Fibroblast of skin of abdomen (primary cell): ENCODE measurements around the gene DLL1. TPM values are rescaled to one million over a fixed set of nuclear protein-coding genes. Genes with fewer than 3 reads are reported as not detected.
"Not testable (repeated sequence)": the region's sequence is repeated elsewhere in the genome, so short reads cannot be mapped to it uniquely, and the experiment has no call there.

Experiments
- DNase-seq: peaks from one replicate; pipeline ENCODE4 v3.0.0-alpha.2; 2013
- polyA plus RNA-seq, 2 experiments: library from polyadenylated mRNA; unstranded; fragments of 120-200 nt; gene quantifications; one replicate each; pipeline ENCODE4 v1.2.1, GENCODE V29; 2013; ENCODE audit not compliant: insufficient read length in 2 of 2

The DLL1 gene
- 0.15 TPM for polyA plus RNA-seq (2013, experiment 1 of 2; ENCODE audit: insufficient read length)
- polyA plus RNA-seq (2013, experiment 2 of 2; ENCODE audit: insufficient read length) = 0.37 TPM

GRCh38 chr6:170290296-170291128 is at the start of gene DLL1:
Gene DLL1 (minus strand): TSS chr6:170291078. CDS start chr6:170290139, 939 bp downstream.
- peak; percentile 27 for DNase-seq

DNA sequence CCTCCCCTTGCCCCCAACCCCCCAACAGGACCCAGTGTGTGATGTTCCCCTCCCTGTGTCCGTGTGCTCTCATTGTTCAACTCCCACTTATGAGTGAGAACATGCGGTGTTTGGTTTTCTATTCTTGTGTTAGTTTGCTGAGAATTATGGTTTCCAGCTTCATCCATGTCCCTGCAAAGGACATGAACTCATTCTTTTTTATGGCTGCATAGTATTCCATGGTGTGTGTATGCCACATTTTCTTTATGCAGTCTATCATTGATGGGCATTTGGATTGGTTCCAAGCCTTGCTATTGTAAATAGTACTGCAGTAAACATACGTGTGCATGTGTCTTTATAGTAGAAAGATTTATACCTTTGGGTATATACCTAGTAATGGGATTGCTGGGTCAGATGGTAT is 44.3 kb upstream of the DLL1 start:
- not testable (repeated sequence) for DNase-seq

- no peak for DNase-seq
Observed at GRCh38 chr6:170329321-170329720, 38.4 kb upstream of the DLL1 start.

DNA sequence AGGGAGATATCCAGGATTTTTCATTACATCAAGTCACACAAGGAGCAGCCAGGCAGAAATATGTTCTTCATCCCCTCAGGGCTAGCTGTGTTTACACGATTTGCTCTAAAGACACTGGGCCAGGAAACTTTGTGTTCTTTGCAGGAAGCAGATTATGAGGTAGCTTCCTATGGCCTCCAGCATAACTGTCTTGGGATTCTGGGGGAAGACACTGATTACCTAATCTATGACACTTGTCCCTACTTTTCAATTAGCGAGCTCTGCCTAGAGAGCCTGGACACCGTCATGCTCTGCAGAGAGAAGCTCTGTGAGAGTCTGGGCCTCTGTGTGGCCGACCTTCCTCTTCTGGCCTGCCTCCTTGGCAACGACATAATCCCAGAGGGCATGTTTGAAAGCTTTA is 26.8 kb upstream of the DLL1 start:
- DNase-seq = no peak

DNA sequence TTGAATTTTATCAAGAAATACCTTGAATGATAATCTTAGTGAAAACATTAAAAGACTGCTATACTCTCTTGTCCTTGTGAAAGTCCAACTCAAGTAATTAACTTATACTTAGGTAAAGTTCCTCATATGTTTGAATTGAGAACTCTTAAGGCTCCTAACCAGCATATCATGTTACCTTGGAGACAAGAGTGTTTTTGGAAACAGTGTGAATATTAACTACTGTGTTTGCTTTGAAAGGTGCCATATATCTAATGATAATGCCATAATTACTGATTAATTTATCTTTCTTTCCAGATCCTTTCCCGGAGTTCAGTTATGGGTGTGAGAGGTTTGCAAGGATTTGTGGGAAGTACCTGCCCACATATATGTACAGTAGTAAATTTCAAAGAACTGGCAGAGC is 26.2 kb upstream of the DLL1 start:
- DNase-seq = no peak

DNA sequence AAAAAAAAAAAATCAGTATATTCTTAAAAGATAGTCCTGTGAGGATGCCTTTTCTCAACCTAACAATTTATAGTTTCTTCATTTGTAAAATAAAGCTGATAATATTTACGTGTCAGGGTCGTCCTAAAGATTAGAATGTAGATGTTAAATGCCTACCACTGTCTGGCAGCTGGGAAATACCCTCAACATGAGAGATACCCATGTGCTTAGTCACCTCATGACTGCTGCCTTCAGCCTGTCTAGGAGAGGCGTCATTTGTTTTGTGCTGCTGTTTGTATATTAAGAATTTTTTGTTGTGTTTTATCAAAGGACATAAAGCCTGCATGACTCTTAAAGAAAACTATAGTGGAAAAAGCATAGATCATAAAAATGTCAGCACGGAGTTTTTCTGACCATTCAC is 25.2 kb upstream of the DLL1 start:
- no peak for DNase-seq

DNA sequence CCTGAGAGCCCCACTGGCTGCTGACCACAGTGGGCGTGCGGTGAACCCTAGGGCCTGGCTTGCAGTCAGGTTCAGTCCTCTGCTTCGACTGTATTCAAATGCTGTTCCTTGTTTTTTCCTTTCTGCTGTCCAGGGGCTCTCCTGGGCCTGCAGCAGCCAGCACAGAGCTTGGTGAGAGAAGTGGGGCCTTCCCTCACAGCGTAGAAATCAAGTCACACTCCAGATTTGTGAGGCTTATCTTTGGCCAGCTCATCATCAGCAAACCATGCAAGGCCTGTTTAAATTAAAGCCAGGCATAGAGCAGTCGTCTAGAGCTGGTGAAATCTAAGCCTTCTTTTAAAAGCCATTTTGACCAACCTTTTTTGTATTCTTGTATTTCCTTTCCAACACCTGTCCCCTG is 24.1 kb upstream of the DLL1 start:
- no peak for DNase-seq

DNA sequence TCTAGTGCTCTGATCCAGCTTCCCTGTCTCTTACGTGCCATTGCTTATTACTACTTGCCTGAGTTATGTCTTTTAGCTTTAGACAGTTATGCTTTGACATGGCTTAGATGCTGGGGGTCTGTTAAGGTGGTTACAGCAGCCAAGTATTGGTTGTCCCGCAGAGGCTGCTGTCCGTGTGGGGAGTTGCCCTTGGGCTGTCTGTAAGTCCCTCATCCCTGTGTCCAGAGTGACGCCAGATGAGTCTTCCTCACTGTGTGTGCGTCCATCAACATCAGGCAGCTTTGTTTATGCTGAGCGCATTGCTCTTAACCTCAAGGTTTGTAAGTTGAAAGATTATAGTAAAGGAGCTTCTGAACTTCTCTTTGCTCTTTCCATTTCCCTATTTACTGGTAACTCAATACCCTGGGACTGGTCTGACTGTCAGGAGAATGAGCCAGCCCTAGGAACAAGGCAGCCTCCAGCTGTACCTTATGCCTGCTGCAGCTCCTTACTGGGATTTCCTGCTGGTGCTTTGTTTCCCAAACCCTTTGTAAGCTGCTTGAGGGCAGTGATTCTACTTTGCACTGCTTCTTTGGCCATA is 22.9 kb upstream of the DLL1 start:
- DNase-seq = no peak

GRCh38 chr6:170312876-170313275 is 22.0 kb upstream of the DLL1 start:
- no peak for DNase-seq

DNA sequence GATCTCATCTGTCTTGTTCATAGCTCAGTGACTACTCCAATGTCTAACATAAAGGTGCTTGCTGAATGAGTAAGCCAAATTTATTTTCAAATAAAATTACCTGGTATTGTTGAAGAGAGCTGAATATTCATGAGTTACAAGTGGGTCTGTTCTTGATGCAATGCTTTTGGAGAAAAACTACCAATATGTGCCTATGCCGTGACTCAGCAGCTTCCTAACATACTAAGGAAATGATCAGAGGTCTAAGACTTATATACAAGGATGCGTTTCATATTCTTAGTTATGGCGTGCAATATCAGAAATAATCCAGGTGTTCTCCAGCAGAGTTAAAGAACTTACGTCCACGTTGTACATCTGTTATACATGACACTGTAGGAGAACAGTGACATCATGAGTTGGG is 20.8 kb upstream of the DLL1 start:
- DNase-seq = no peak

GRCh38 chr6:170308761-170309160 is 17.9 kb upstream of the DLL1 start:
- no peak for DNase-seq

- no peak for DNase-seq
Observed at GRCh38 chr6:170307080-170307545, 16.2 kb upstream of the DLL1 start.

DNA sequence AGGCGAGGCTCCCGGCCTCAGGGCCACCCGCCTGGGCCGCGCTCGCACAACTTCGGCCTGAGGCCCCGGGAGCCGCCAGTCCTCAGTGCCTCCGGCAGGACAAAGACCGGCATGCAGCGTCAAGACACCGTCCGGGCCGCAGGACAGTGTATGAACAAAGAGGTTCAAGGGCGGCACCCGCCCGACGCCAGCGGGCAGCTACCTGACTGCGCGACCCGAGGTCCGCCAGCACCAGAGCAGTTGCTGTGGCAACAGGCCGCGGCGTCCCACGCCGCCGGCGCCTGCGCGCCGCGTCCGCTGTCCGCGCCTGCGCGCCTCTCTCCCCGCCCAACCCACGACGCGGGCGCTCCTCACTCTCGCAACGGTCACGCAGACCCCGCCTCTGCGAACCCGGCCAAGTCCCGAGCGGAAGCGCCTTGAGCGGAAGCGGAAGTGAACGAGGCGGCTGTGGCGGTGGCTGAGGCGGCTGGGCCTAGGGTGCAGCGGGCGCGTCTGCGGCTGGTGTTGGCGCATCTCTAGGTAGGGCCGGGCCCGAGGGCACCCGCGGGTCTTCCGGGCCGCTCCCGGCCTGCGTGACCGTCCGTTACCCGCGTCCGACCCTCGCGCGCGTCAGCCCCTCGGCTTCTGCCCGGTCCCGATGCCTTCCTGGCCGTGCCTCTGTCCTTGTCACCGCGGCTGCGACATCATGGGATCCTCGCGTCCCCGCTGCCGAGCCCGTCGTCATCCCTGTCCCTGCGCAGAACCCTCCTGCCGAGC is 15.6 kb upstream of the DLL1 start, which contains the start of gene FAM120B:
Gene FAM120B, plus strand, starts transcription at position 435 of the 756 bp plus-strand sequence. CDS start 10,633 bp downstream, outside the sequence.
- peak; percentile 96 for DNase-seq

DNA sequence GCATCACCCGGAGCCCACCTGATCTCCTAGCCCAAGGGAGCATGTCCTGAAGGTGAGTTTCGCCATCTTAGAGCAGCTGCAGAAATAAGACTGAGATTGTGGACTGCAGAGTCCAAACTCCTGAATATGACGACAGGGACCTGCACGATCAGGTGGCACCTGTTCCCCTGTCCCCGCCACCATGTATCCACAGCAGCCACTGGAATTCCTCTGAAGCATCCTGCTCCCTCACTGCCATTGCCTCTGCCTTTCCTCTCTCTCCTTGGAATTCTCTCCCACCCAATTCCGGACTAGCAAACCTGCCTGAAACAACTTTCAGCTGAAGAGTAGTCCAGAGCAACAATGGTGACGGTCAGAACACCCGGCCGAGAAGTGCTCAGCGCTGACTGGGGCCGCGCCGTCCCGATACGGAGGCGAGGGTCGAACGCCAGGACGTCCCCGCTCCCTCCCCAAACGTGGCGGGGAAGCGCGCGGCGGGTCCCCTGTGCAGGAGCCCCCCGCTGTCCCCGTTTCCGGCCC is 15.0 kb upstream of the DLL1 start:
- no peak for DNase-seq

- DNase-seq = no peak
Observed at GRCh38 chr6:170301184-170301583, 10.3 kb upstream of the DLL1 start.

DNA sequence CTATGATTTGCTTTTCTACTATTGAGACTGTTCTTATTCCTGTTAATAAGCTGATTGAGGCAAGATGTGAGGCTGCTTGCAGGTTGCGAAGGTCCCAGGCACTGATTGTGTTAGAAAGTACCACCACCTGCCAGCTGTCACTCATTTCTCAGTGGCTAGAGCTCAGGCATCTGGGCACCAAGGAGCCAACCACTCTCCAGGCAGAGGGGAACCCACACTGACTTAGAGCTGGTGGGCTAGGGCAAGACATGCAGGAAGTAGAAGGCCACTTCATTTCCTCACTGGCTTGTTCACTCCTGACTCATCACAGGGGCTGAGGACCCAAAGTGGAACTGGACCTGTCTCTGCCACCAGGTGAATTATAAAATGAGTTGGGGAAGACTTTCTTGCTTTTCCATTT is 7.8 kb upstream of the DLL1 start:
- DNase-seq = no peak

DNA sequence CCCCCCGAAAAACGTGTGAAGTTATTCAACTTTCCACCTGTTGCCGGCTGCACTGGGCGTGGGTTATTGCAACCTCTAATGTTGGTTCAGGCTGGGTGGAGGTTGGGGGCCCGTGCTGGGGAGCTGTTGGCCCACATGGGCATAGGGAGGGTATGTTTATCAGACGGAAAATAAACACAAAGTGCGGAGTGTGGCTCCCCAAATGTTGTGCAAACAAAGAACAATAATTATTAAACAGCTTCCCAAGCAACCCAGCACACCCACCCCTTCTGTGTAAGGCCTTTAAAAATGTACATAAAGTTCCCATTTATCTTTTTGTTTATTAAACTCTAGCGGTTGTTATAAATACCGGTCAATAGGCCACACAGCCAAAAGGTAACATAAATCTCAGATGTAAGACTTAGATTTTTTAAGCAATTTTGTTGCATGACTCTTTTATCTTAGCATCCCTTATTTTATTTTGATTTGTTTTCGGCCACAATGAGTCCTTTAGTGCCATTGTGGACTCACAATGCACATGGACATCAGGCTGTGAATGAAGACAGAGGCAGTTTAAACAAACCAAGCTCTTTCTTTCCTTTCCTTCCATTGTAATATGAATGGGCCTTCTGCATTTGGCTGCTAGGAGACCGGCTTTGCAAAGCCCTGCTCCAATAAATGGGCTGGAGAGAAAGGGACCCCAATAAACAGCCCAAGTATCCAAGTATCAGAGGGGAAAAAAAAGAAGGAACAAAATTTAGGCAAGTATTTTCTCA is 6.9 kb upstream of the DLL1 start:
- DNase-seq = no peak

GRCh38 chr6:170296746-170297575 is 6.1 kb upstream of the DLL1 start:
- DNase-seq = no peak

DNA sequence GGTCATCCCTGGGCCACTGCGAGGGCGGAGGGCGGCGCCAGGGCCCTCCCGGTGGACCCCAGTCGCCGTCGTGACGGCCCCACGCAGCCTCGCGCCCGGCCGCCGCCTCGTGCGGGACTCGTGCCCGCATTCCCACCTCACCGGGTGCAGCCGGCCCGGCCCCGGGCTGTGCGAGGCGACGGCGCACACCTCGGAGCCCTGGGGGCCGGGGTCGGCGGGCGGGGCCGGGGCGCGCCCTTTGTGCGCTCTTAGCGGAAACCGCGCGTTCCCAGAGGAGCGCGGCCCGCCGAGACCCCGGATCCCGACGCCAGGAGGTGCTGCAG is 5.5 kb upstream of the DLL1 start:
- no peak for DNase-seq

DNA sequence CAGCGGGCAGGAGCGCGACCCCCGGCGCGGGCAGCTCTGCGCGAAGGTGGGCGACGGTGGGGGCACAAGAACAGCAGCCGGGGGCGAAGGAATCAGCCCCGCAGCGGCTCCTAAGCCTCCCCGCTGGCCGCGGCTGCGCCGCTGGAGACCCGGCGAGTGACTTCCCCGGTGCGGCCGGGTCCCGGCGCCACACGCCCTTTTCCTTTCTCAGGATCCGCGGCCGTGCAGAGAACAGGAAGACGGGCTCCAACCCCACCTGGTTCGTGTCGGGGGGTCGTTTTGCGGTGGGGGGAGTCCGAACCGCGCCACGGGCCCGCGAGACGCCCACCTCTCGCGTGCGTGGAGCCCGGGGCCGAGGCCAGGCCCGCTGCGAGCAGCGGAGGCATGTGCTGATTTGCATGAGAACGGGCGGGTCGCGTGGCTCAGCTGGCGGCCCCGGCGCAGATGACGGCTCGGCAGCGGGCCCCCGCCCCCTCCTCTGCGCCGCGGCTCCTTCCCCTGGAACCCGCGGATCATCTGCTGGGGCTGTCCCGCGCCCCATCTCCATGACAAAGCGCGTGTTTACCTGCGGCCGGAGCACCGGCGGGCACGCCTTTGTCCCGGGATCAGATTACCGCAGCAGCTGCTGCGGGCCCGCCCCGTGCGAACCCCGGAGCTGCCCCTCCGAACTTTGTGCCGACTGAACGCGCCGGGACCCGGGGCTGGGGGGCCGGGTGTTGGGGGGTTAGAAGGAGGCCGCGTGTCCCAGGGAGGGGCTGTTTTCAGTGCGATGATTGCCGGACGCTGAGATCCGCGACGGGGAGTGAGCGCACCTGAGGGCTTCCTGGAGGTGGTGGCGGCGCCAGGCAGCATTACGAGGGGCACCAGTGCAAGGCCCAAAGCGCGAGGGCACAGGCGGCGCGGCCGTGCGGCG is 4.9 kb upstream of the DLL1 start:
- no peak for DNase-seq
